Glomerular endothelial cell (primary cell): ENCODE measurements around the gene SDHAF4. TPM values are rescaled to one million over a fixed set of nuclear protein-coding genes. Genes with fewer than 3 reads are reported as not detected.
"Not testable (repeated sequence)": the region's sequence is repeated elsewhere in the genome, so short reads cannot be mapped to it uniquely, and the experiment has no call there.

ENCODE experiments used
- DNase-seq: peaks from one replicate; pipeline ENCODE4 v3.0.0-alpha.2; 2011; ENCODE audit warnings: low read depth, low spot score; ENCODE audit errors: extremely low read depth
- total RNA-seq: library from RNA; depleted of rRNA; stranded (reverse); fragments of >200 nt; gene quantifications from 2 replicates; pipeline ENCODE4 v1.2.3, GENCODE V29; 2015

SDHAF4 gene
- total RNA-seq: 5.3 and 8.1 TPM in 2 replicates

DNA sequence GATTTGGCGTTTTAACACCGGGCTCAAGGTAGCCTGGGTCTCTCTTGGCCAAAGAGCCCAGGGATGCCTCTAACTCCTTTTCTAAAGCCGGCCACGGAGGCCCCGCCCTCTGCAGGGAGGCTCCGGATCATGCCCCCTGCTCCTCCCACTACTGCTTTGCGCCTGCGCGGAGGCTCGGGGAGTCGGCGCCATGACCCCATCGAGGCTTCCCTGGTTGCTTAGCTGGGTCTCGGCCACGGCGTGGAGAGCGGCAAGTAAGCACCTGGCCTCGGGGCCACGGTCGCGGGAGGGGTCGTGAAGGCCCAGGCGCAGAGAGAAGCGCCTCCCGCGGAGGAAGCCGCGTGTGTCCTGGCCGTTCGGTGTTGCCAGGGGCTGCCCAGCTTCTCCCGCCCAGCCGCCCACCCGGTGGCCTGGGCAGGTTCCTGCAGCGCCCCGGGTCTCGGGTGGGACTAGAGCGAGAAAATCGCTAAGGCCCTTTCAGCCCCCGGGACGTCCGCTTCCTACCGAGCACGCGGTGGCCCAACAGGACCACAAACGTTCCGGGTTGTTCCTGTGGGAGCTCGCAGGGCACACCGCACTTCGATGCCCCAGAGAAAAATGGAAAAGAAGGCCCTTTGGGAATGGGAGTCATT is at the start of gene SDHAF4:
Gene SDHAF4 (plus strand): TSS at position 180 of the 632 bp plus-strand sequence. CDS start 11 bp downstream, at position 191.
- DNase-seq: peak; percentile 27

GRCh38 chr6:70518723-70519122 is 48.0 kb upstream of the SDHAF4 start:
- DNase-seq: no peak

DNA sequence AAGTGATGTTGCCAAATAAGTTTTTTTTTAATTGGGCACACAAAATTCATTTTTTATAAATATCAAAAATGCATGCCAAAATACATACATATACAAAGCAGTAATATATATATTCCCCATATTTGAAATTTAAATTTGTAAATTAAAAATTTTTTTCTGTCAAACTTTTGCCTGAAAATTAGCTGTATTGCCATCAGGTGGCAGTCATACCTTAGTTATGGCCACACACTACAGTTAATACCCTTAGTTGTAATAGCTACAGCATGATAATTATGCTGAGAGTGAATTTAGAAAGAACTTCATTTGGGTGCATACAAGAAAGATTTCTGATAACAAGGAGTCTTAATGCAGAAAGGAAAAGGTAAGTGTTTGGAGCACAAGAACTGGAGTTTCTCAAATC is 46.2 kb upstream of the SDHAF4 start:
- no peak for DNase-seq

DNA sequence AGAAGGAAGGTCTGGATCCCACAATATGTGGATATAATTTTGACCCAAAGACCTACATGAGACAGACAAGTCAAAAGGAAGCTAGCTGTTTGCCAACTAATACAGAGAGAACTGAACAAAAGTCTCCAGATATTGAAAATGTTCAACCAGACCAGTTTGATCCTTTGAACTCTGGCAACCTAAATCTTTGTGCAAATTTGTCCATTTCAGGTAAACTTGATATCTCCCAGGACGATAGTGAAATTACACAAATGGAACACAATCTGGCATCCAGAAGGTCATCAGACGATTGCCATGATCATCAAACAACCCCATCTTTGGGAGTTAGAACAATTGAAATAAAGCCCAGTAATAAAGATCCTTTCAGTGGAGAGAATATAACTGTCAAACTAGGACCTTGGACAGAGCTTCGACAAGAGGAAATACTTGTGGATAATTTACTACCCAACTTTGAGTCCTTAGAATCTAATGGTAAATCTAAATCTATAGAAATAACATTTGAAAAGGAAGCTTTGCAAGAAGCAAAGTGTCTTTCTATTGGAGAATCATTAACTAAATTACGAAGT is 41.9 kb upstream of the SDHAF4 start:
- DNase-seq: no peak

GRCh38 chr6:70527071-70527737 is 39.5 kb upstream of the SDHAF4 start:
- no peak for DNase-seq

DNA sequence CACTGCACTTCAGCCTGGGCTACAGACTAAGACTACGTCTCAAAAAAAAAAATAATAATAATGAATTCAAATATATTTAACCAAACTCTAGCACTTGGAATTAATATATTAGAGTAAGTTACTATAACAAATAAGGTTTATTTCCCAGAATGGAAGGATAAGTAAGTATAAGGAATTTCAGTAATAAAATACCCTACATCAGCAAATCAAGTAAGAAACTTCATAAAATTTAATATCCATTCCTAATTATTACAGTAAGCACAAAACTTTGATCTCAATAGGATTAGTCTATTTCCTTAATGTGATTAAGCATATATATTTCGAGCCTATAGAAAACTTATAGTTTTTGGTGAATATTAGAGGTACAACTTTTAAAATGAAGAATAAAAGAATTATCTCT is 36.7 kb upstream of the SDHAF4 start:
- no peak for DNase-seq

DNA sequence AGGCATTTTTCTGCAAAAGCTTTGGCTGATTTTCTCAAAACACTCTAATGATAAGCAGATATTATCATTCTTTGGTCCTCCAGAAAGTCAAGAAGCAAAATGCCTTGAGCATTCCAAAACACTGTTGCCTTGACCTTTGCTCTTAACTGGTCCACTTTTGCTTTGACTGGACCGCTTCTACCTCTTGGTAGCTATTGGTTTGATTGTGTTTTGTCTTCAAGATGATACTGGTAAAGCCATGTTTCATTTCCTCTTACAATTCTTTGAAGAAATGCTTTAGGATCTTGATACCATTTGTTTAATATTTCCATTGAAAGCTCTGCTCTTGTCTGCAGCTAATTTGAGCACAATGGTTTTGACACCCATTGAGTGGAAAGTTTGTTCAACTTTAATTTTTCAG is 35.6 kb upstream of the SDHAF4 start:
- DNase-seq: no peak

DNA sequence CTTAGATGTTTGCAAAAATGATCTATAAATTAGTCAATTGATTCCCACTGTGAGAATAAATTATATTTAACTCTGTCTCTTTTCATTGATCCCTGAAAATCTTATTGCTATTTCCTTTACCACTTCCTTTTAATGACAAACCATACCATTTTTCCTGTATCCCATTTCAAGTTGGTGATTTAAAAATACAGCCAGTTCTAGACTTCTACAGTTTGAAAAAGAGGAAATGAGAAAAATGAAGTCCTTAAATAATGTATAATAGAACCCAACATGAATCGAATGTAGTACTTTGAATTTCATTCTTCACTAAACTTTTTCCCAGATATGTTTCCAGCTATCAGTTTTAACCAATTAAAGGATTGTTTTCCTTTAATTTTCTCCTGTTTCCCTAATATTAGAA is 29.5 kb upstream of the SDHAF4 start:
- DNase-seq: no peak

DNA sequence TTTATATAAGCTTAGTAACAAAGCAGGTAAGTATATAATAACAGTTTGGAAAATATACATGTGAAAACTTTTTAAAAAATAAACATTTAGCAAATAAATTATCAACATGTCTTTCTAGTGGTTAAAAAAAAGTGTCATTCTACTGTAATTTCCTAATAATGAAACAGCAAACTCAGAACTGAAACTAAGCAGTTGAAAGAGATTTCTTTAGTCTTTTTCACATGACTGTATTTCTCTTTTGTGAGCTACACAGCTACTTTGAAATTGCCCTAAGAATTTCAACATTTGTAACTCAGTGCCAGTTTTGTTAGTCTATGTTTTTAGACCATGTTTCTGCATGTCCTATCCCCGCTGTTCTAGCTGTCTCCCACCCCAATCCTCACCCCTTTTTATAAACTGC is 28.4 kb upstream of the SDHAF4 start:
- DNase-seq: no peak

DNA sequence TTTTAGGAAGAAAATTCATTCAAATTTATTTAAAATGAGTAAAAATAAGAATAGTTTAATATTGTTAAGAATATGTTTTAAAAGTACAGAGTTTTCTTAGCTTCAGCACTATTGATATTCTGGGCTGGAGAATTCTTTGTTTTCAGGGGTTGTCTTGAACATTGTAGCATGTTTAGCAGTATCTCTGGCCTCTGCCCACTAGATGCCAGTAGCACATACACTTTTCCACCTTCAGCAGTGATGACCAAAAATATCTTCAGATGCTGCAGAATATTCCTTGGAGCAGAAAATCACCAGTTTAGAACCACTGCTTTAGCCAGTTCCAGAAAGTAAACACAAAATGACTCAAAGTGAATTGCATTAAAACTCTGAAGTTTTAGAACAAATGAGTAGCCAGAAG is 19.4 kb upstream of the SDHAF4 start:
- no peak for DNase-seq

GRCh38 chr6:70547905-70548304 is 18.8 kb upstream of the SDHAF4 start:
- DNase-seq: no peak

GRCh38 chr6:70549327-70549726 is 17.4 kb upstream of the SDHAF4 start:
- no peak for DNase-seq

DNA sequence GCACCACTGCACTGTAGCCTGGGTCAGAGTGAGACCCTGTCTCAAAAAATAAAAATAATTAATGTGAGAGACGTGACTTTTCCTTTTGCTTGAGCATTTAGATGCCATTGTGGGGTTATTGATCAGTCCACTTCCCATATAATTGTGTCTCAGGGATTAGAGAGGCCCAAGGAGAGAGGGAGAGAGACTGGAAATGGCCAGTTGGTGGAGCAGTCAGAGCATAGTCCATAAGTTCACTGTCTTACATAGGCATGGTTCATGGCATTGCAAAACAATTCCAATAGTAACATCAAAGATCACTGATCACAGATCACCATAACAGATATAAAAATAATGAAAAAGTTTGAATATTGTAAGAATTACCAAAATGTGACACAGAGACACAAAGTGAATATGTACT is 15.2 kb upstream of the SDHAF4 start:
- no peak for DNase-seq

- not testable (repeated sequence) for DNase-seq
These were observed 14.3 kb upstream of the SDHAF4 start for GRCh38 chr6:70552286-70552940.

DNA sequence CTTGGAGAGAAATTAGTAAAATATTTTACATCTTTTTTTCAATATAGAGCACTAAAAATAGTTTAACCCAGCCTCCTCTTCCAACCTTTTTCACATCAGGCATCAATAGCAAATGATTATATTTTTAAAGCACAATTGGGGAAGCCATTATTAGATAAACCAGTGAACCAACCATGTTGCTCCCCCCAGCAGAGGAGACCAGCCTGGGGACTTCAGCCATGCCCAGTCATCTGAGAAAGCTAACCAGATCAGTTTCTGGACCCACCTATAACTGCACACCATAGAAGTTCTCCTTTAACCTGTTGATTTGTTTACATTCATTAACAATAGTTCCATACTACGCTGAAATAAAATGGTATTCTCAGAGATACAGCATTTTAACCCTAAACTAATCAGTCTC is 13.8 kb upstream of the SDHAF4 start:
- no peak for DNase-seq

DNA sequence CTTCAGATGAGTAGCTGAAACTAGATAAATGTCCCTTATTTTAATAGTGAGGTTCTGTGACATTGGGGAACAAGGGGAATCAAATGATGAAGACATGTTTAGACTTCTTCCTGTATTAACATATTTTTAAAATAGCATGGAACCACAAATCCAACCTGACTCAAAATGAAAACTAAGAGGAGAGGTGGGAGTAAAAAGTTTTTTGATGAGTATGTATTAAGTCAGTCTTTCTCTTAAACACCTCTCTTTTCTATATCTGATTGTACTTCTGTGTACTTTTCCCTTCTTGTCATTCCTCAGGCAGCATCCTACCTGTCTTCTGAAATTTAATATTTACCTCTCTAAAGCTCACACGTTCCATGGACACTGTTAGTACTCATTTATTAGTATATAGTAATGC is 8.7 kb upstream of the SDHAF4 start:
- no peak for DNase-seq

DNA sequence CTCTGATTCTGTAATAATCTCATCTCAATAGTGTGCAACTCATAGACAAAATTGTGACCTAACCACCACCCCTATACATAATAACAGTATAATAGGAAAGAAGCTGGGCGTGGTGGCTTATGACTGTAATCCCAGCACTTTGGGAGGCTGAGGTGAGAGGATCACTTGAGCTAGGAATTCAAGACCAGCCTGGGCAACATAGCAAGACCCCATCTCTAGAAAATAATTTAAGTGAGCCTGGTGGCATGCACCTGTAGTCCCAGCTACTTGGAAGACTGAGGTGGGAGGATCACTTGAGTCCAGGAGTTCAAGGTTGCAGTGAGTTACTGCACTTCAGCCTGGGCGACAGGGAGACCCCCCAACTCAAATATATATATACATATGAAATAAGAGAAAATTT is 4.3 kb upstream of the SDHAF4 start:
- not testable (repeated sequence) for DNase-seq

DNA sequence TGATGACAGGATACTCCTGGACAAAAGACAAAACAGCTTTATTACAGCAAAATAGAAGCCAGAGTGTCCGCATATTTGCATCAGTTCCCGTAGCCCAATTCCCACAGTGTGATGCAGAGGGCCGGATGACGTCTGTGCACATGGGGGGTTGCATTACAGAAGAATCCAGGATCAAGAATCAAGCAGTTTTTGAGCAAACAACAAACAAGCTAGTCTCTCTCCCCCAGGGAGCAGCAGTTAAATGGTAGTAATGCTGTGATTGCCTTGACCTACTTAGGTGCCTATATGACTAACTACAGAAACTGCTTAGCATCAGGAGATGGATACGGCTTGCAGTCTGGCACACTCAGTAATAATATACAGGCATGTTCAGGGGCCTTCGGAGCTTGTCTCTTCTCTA is 3.2 kb upstream of the SDHAF4 start:
- no peak for DNase-seq

DNA sequence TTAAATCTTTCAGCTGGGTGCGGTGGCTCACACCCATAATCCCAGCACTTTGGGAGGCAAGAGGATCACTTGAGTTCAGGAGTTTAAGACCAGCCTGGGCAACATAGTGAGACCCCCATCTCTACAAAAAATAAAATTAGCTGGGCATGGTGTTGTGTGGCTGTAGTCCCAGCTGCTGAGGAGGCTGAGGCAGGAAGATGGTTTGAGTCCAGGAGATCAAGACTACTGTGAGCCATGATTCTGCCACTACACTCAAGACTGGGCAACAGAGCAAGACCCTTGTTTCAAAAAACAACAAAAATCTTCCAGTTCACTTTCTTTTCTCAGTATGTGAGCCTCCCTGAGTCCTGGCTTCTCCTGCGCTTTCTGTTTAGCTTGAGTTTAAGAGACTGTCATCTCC is 7.9 kb downstream of the SDHAF4 start:
- no peak for DNase-seq

DNA sequence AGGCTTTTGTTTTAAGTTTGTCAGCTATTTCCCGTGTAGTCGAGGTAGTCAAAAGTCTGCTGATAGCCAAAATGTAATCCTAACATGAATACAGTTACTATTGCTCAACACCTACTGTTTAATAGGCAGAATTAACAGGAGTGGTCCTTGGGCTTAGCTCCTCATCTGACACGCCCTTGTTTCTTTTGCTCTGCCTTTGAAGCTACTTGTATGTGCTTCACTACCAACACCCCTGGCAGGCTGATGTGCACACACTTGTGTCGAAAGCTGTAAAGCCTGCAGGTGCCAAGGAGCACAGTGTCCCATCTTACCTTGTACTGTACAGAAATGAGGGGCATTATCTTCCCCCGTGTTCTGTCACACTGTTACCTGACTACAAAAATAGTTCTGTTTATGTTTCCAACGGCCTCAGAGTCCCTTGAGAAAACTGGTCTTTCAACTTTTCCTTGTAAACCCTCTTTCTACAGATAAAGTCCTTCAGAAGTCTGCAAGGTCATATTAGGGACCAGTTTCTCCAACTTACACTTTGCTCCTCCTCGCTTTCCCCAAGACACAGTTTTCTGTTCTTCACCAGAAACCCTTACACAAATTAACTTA is 9.3 kb downstream of the SDHAF4 start:
- DNase-seq: no peak

DNA sequence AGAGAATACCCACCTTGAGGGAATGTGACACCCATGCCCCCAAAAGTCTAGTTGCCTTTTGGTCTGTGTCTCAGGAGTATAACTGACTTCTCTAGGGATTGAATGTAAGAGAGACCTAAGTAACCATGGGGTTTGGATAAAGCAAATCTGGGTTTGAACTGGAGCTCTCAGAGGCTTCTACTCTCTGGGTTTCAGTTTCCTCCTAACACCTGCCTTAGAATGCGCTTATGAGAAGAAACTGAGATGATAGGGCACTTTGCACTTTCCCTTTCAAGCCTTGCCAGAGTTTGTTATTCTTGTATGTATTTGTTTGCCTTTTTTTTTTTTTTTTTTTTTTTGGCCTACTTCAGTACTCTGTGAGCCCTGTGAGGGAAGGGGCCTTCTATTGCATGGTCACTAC is 19.4 kb downstream of the SDHAF4 start:
- no peak for DNase-seq
